H1 (cell line): Measurements from ENCODE around the gene HDAC10. TPM values are rescaled to one million over a fixed set of nuclear protein-coding genes. Genes with fewer than 3 reads are reported as not detected.

Experiments used
- CTCF ChIA-PET: fragments of 300-600 bp; sonication (Branson Sonifier 250); formaldehyde crosslinking; loops from one replicate; lab custom pipeline; 2021; ENCODE audit not compliant: partially characterized antibody; lab: Charles Lee
- POLR2A ChIA-PET: fragments of 300-600 bp; sonication (Branson Sonifier 250); formaldehyde crosslinking; loops from one replicate; lab custom pipeline; 2021; ENCODE audit warnings: inconsistent platforms; ENCODE audit not compliant: partially characterized antibody; lab: Charles Lee
- DNase-seq, 2 experiments: peaks; one replicate each; pipeline versions ENCODE4 v3.0.0 to v3.0.0-alpha.2; 2010 to 2022; ENCODE audit warnings: low spot score in 2 of 2, low read depth in 1 of 2, mixed read lengths in 1 of 2
- FAIRE-seq: peaks from 2 replicates; lab custom pipeline; 2011; peaks lifted over from hg19 to GRCh38; lab: Jason Lieb, UNC
- H2AFZ ChIP-seq: 2 replicates; pipeline ENCODE4 v1.8.1; 2012; ENCODE audit warnings: low read length, inconsistent platforms
- H2AK5ac ChIP-seq: 2 replicates; pipeline ENCODE4 v1.6.1; 2013; ENCODE audit warnings: low read depth, low read length
- H2BK120ac ChIP-seq: replicated peaks from 2 replicates; pipeline ENCODE3; 2013; ENCODE audit warnings: low read depth, low read length, inconsistent platforms
- H2BK12ac ChIP-seq: 2 replicates; pipeline ENCODE4 v1.6.1; 2013; ENCODE audit warnings: low read depth, low read length
- H2BK15ac ChIP-seq: 2 replicates; pipeline ENCODE4 v1.6.1; 2013; ENCODE audit warnings: low read length
- H2BK20ac ChIP-seq: 2 replicates; pipeline ENCODE4 v1.6.1; 2013; ENCODE audit warnings: low read length
- H2BK5ac ChIP-seq: 2 replicates; pipeline ENCODE4 v1.6.1; 2013; ENCODE audit warnings: low read depth, low read length
- H3K14ac ChIP-seq: 2 replicates; pipeline ENCODE4 v1.6.1; 2013; ENCODE audit warnings: inconsistent platforms; ENCODE audit not compliant: insufficient read length
- H3K18ac ChIP-seq: 2 replicates; pipeline ENCODE4 v1.6.1; 2013; ENCODE audit warnings: low read length; ENCODE audit errors: extremely low read depth
- H3K23ac ChIP-seq: 2 replicates; pipeline ENCODE4 v1.6.1; 2013; ENCODE audit warnings: inconsistent platforms; ENCODE audit not compliant: insufficient read length
- H3K23me2 ChIP-seq: 2 replicates; pipeline ENCODE4 v1.6.1; 2013; ENCODE audit warnings: low read depth, low read length
- H3K27ac ChIP-seq: 2 replicates; pipeline ENCODE4 v1.6.1; 2011; ENCODE audit warnings: low read depth, low read length, inconsistent platforms
- H3K27me3 ChIP-seq, 4 experiments: replicated peaks in 1 of 4; 1 replicate in 1 of 4; 2 replicates in 3 of 4; pipeline versions ENCODE4 v1.6.1 to v1.8.1; 2011 to 2013; ENCODE audit warnings: low read length in 3 of 4, mild to moderate bottlenecking in 3 of 4, inconsistent platforms in 2 of 4, mixed read lengths in 2 of 4, moderate library complexity in 1 of 4; ENCODE audit not compliant: control insufficient read depth in 3 of 4, insufficient read depth in 3 of 4; ENCODE audit errors: extremely low read depth in 1 of 4
- H3K36me3 ChIP-seq, 4 experiments: 2 replicates each; pipeline versions ENCODE4 v1.6.1 to v1.8.1; 2011 to 2013; ENCODE audit warnings: mild to moderate bottlenecking in 4 of 4, low read length in 3 of 4, moderate library complexity in 2 of 4, control low read depth in 1 of 4, inconsistent platforms in 1 of 4; ENCODE audit not compliant: insufficient read depth in 4 of 4, control insufficient read depth in 2 of 4
- H3K4ac ChIP-seq: replicated peaks from 2 replicates; pipeline ENCODE3; 2013; ENCODE audit warnings: low read length, low read depth, mixed read lengths, inconsistent platforms; ENCODE audit not compliant: insufficient read length
- H3K4me1 ChIP-seq, 4 experiments: replicated peaks in 1 of 4; 1 replicate in 1 of 4; 2 replicates in 3 of 4; pipeline versions ENCODE4 v1.6.1 to v1.8.1; 2011 to 2013; ENCODE audit warnings: low read length in 3 of 4, inconsistent platforms in 2 of 4, mixed read lengths in 1 of 4; ENCODE audit not compliant: insufficient read depth in 4 of 4, control insufficient read depth in 3 of 4
- H3K4me2 ChIP-seq, 2 experiments: 2 replicates each; pipeline versions ENCODE4 v1.6.1 to v1.8.1; 2011 to 2013; ENCODE audit warnings: low read depth in 2 of 2, low read length in 2 of 2, control low read depth in 1 of 2, inconsistent platforms in 1 of 2, mild to moderate bottlenecking in 1 of 2; ENCODE audit not compliant: insufficient read depth in 1 of 2
- H3K4me3 ChIP-seq, 4 experiments: fragments of 200-600, 300-600 bp in 1 of 4; sonication (generic), shearing (Covaris generic), sonication (Bioruptor Twin) in 1 of 4; 2 replicates each; pipeline versions ENCODE4 v1.5.1 to v1.8.1; 2011 to 2016; ENCODE audit warnings: low read length in 4 of 4, low read depth in 3 of 4, control low read depth in 2 of 4, inconsistent platforms in 2 of 4, mild to moderate bottlenecking in 2 of 4, mixed read lengths in 1 of 4, moderate library complexity in 1 of 4; ENCODE audit not compliant: insufficient read depth in 2 of 4; ENCODE audit errors: extremely low read depth in 1 of 4
- H3K56ac ChIP-seq: replicated peaks from 2 replicates; pipeline ENCODE3; 2013; ENCODE audit warnings: low read depth, mild to moderate bottlenecking, mixed read lengths, low read length, inconsistent platforms; ENCODE audit not compliant: insufficient read length
- H3K79me1 ChIP-seq: 2 replicates; pipeline ENCODE4 v1.6.1; 2013; ENCODE audit warnings: low read depth, low read length, control low read depth
- H3K79me2 ChIP-seq, 2 experiments: 2 replicates each; pipeline versions ENCODE4 v1.6.1 to v1.8.1; 2012 to 2013; ENCODE audit warnings: low read length in 2 of 2, mild to moderate bottlenecking in 2 of 2, inconsistent platforms in 1 of 2; ENCODE audit not compliant: insufficient read depth in 2 of 2, control insufficient read depth in 1 of 2
- H3K9ac ChIP-seq, 4 experiments: replicated peaks in 1 of 4; 1 replicate in 1 of 4; 2 replicates in 3 of 4; pipeline versions ENCODE4 v1.6.1 to v1.8.1; 2011 to 2013; ENCODE audit warnings: low read depth in 3 of 4, low read length in 3 of 4, control low read depth in 2 of 4, mild to moderate bottlenecking in 2 of 4, moderate library complexity in 2 of 4, inconsistent platforms in 1 of 4; ENCODE audit errors: extremely low read depth in 1 of 4
- H3K9me3 ChIP-seq, 2 experiments: 2 replicates each; pipeline versions ENCODE4 v1.6.1 to v1.8.1; 2012 to 2013; ENCODE audit warnings: mild to moderate bottlenecking in 2 of 2, moderate library complexity in 2 of 2, control low read depth in 1 of 2, inconsistent platforms in 1 of 2, low read depth in 1 of 2, low read length in 1 of 2, mixed read lengths in 1 of 2; ENCODE audit not compliant: insufficient read depth in 2 of 2
- H4K20me1 ChIP-seq, 2 experiments: replicated peaks in 1 of 2; 2 replicates each; pipeline versions ENCODE3 to v1.8.1; 2011 to 2013; ENCODE audit warnings: inconsistent platforms in 2 of 2, low read length in 2 of 2, mild to moderate bottlenecking in 1 of 2; ENCODE audit not compliant: insufficient read depth in 2 of 2, control insufficient read depth in 1 of 2
- H4K5ac ChIP-seq: 2 replicates; pipeline ENCODE4 v1.6.1; 2013; ENCODE audit warnings: low read length, low read depth, mixed read lengths, inconsistent platforms; ENCODE audit not compliant: insufficient read length
- H4K8ac ChIP-seq: 2 replicates; pipeline ENCODE4 v1.8.0; 2013; ENCODE audit warnings: mild to moderate bottlenecking, moderate library complexity, low read length, inconsistent platforms; ENCODE audit not compliant: insufficient read depth; ENCODE audit errors: extremely low read depth
- H4K91ac ChIP-seq: replicated peaks from 2 replicates; pipeline ENCODE3; 2013; ENCODE audit warnings: low read length, mixed read lengths, inconsistent platforms; ENCODE audit not compliant: insufficient read length
- ASH2L ChIP-seq: fragments of 200-600, 300-600 bp; sonication (generic); IDR thresholded peaks from one replicate; pipeline ENCODE4 v1.7.1; 2017; ENCODE audit warnings: low read length
- HDAC6 ChIP-seq: IDR thresholded peaks from one replicate; pipeline ENCODE4 v1.7.1; 2012; ENCODE audit warnings: low read depth, mild to moderate bottlenecking, inconsistent platforms, low read length, moderate library complexity
- RNF2 ChIP-seq: fragments of 200-900, 300-1000 bp; sonication (generic); IDR thresholded peaks from 2 replicates; pipeline ENCODE4 v1.7.1; 2016; ENCODE audit warnings: borderline replicate concordance, low read depth, mild to moderate bottlenecking, antibody characterized with exemption, low read length; ENCODE audit not compliant: poor library complexity, severe bottlenecking; ENCODE audit errors: missing control alignments
- SRF ChIP-seq: IDR thresholded peaks from 2 replicates; pipeline ENCODE4 v1.6.1; 2011; ENCODE audit warnings: mild to moderate bottlenecking, low read depth, low read length, moderate library complexity
- TAF7 ChIP-seq: optimal IDR thresholded peaks from 2 replicates; pipeline ENCODE3; 2011; ENCODE audit warnings: low read depth, mild to moderate bottlenecking, inconsistent platforms, low read length, moderate library complexity, borderline replicate concordance
- YY1 ChIP-seq: IDR thresholded peaks from 2 replicates; pipeline ENCODE4 v1.6.1; 2011; ENCODE audit warnings: low read depth, mild to moderate bottlenecking, low read length
- WGBS, 2 experiments: shearing (Covaris generic) in 1 of 2; methylation state at CpG; one replicate each; pipeline versions ENCODE4 v1.1.6 to v1.1.7; 2013 to 2015; ENCODE audit warnings: low lambda C conversion rate in 2 of 2, mixed read lengths in 2 of 2, inconsistent platforms in 1 of 2, low coverage in 1 of 2, missing lambda C conversion rate in 1 of 2; ENCODE audit not compliant: insufficient replicate concordance in 2 of 2, insufficient coverage in 1 of 2, insufficient read length in 1 of 2; ENCODE audit errors: extremely low coverage in 1 of 2, missing lambda C conversion rate in 1 of 2; 5-methylcytosine and 5-hydroxymethylcytosine counted together
- polyA plus RNA-seq, 7 experiments: library from polyadenylated mRNA; depleted of rRNA in 3 of 7; stranded (reverse) in 5 of 7; unstranded in 2 of 7; fragments of >200 nt in 5 of 7; fragments of 200-250 nt in 2 of 7; gene quantifications; 1 replicate in 5 of 7; 2 replicates in 1 of 7; 4 replicates in 1 of 7; pipeline versions ENCODE4 v1.2.1 to v1.2.3, GENCODE V29; 2011 to 2013; ENCODE audit warnings: missing spikeins in 2 of 7, mixed read lengths in 2 of 7
- total RNA-seq: library from RNA; stranded (reverse); fragmentation: NEBNext Ultra II Directional; extraction: Animal tissue kit (Norgen Biotek cat#: 25700); gene quantifications from 2 replicates; pipeline ENCODE4 v1.2.1, GENCODE V29; 2021
- TF ChIP-seq, protein P1 (sequence below), 3 experiments: IDR thresholded peaks; 1 replicate in 2 of 3; 2 replicates in 1 of 3; pipeline versions ENCODE4 v1.5.1 to v1.6.1; 2011; ENCODE audit warnings: low read length in 3 of 3, mild to moderate bottlenecking in 3 of 3, inconsistent platforms in 2 of 3, low read depth in 1 of 3, moderate library complexity in 1 of 3; ENCODE audit not compliant: insufficient read depth in 1 of 3; ENCODE audit errors: control extremely low read depth in 1 of 3

Gene HDAC10
- total and polyA plus RNA-seq, 2 of the 8 experiments (the other 6 are each of a cell fraction or from before 2014, with no cell fraction given), result 11.2 to 26.4 TPM

DNA sequence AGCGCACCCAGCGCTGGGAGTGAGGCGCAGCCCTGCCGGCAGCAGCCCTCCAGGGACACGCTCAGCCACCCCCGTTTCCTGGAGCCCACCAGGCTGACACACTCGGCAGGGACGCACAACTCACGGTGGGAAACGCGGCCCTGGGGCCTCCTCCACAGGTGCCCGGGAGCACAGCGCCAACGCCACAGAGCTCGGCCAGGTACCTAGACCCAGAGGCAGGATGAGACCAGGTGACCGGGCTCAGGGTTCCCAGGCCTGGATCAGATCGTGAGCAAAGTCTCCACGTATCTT lies 24.2 kb downstream of the HDAC10 start:
- H2BK120ac ChIP-seq, result no peak overlapping the region
- DNase-seq, result no peak
- no peak for FAIRE-seq
- TF ChIP-seq, protein P1, sequence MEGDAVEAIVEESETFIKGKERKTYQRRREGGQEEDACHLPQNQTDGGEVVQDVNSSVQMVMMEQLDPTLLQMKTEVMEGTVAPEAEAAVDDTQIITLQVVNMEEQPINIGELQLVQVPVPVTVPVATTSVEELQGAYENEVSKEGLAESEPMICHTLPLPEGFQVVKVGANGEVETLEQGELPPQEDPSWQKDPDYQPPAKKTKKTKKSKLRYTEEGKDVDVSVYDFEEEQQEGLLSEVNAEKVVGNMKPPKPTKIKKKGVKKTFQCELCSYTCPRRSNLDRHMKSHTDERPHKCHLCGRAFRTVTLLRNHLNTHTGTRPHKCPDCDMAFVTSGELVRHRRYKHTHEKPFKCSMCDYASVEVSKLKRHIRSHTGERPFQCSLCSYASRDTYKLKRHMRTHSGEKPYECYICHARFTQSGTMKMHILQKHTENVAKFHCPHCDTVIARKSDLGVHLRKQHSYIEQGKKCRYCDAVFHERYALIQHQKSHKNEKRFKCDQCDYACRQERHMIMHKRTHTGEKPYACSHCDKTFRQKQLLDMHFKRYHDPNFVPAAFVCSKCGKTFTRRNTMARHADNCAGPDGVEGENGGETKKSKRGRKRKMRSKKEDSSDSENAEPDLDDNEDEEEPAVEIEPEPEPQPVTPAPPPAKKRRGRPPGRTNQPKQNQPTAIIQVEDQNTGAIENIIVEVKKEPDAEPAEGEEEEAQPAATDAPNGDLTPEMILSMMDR (IDR thresholded peaks at IDR 0.05; ENCODE audit: control extremely low read depth in 1 of 3, insufficient read depth in 1 of 3, low read depth in 1 of 3, low read length in 3 of 3), result no peak
- TF ChIP-seq ASH2L (no peak), RNF2 (no peak), HDAC6 (no peak), SRF (no peak), YY1 (no peak), TAF7 (no peak)
- TF ChIP-seq, all 59 proteins: peak for 0
- Histone ChIP-seq H2AFZ (no peak overlapping the region), H3K14ac (no peak overlapping the region), H3K79me2 (no peaks in the 10 kb centered on the region), H3K27me3 (no peaks in the 10 kb centered on the region), H2AK5ac (no peak overlapping the region), H3K18ac (no peak overlapping the region), H3K4me3 (no peak overlapping the region), H3K9me3 (no peaks in the 10 kb centered on the region), H3K27ac (no peak overlapping the region), H2BK5ac (no peak overlapping the region), H3K56ac (no peak overlapping the region), H2BK15ac (no peak overlapping the region), H2BK12ac (no peak overlapping the region), H3K4ac (no peak overlapping the region), H3K79me1 (0 out of 2 replicates have a peak, but pooled peaks cover 4% of the 10 kb centered on the region), H3K23ac (no peak overlapping the region), H3K36me3 (peaks cover 0 to 13% (median 6%) of the 10 kb centered on the region in 4 experiments; a peak in 6 of 8 replicates), H3K23me2 (no peaks in the 10 kb centered on the region), H2BK20ac (no peak overlapping the region), H4K8ac (no peak overlapping the region), H3K4me1 (no peaks in the 10 kb centered on the region), H4K5ac (no peak overlapping the region), H4K91ac (no peak overlapping the region), H3K9ac (no peak overlapping the region), H3K4me2 (no peak overlapping the region), H4K20me1 (peaks cover 0 to 13% of the 10 kb centered on the region in 2 experiments)
- ChIA-PET CTCF (interaction anchor here (1.2 to 9.2 kb wide), 2 partner anchors 13 to 50 kb away, joined by 3 to 77 read pairs; no protein-coding TSS in a partner anchor), POLR2A (interaction anchor here (0.6 to 1.2 kb wide), 2 partner anchors 8 to 265 kb away, joined by 3 to 4 read pairs; no protein-coding TSS in a partner anchor)
- 94% methylated on average over 18 of the region's 18 CpGs; no CpG with 5 or more reads in 1 of the 2 experiments for WGBS, 2 experiments
